GM12875 (cell line): ENCODE data around the gene YPEL3.

Source experiments
- H3K4me3 ChIP-seq: one replicate; pipeline ENCODE4 v1.5.1; 2011; ENCODE audit warnings: low read depth, low read length, control low read depth
- TF ChIP-seq, protein P1 (sequence below): IDR thresholded peaks from 2 replicates; pipeline ENCODE4 v1.5.1; 2011; ENCODE audit warnings: low read depth, mild to moderate bottlenecking, control low read depth, inconsistent platforms, low read length, moderate library complexity, borderline replicate concordance; ENCODE audit not compliant: insufficient read depth

YPEL3 gene

DNA sequence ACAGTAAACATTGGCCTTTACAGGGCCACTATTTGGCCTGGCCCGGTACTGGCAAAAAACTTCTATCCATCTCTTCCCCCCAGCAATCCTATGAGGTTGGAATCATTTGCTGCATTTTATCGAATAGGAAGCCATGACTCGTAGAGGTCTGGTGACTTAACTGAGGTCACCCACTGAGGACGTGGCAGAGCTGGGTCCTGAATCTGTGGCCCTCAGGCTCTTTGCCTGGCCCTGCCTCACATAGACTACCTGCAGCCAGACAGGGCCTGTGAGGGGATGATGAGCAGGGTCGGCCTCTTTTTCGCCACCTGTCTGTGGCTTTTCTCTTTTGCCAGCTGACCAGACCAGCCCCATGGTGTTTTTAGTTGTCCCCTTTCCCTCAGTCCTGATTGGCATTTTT, 18.4 kb downstream of the YPEL3 start:
- no peak overlapping the region for H3K4me3 ChIP-seq

DNA sequence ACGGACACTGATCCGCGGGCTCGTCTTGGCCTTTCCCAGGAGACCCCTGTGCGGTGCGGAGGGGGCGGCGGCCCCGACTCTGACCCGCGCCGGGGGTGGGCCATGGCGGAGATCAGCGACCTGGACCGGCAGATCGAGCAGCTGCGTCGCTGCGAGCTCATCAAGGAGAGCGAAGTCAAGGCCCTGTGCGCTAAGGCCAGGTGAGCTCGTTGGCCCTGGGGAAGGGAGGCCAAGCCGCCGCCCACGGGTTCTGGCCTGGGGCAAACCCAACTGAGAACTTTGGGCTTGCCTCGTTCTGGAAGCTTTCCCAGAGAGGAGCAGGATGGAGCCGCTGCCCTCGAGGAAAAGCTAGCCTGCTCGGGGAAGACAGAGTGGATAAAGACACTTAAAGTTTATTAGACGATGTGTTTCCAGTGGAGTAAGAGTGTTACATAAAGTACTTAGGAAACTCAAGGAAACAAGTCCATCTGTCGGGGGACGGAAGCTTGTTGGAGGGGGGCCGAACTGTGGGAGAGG, 19.7 kb downstream of the YPEL3 start:
- peak overlapping the region; percentile 73 for H3K4me3 ChIP-seq
- TF ChIP-seq, protein P1, sequence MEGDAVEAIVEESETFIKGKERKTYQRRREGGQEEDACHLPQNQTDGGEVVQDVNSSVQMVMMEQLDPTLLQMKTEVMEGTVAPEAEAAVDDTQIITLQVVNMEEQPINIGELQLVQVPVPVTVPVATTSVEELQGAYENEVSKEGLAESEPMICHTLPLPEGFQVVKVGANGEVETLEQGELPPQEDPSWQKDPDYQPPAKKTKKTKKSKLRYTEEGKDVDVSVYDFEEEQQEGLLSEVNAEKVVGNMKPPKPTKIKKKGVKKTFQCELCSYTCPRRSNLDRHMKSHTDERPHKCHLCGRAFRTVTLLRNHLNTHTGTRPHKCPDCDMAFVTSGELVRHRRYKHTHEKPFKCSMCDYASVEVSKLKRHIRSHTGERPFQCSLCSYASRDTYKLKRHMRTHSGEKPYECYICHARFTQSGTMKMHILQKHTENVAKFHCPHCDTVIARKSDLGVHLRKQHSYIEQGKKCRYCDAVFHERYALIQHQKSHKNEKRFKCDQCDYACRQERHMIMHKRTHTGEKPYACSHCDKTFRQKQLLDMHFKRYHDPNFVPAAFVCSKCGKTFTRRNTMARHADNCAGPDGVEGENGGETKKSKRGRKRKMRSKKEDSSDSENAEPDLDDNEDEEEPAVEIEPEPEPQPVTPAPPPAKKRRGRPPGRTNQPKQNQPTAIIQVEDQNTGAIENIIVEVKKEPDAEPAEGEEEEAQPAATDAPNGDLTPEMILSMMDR: no peak

More for the DNA sequence above, 18.4 kb downstream of the YPEL3 start:
- TF ChIP-seq, protein P1: no peak

DNA sequence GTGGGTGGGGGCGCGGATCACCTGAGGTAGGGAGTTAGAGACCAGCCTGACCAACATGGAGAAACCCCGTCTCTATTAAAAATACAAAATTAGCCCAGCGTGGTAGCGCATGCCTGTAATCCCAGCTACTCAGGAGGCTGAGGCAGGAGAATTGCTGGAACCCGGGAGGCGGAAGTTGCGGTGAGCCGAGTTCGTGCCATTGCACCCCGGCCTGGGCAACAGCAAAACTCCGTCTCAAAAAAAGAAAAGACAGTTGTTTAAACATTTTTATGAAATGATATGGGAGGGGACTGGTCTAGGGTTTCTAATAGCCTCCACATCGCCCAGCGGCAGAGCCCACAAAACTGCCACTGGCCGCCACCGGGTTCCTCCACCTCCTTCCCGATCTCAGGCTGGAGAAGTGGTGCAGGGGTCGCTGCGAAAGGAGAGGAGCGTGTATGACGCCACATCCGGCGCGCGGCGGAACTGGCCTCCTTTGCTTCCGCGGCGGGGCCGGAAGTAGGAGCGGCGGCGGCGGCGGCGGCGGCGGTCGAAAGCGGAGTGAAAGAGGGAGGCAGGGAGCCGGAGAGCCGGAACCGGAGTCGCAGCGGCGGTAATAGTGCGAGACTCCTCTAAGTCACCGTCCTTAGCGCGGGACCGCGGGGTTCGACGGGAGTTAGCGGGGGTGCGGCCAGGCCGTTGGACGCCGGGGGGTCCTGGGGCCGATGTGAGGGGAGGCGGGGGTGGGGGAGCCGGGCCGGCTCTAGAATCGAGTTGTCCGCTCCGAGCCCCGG, 20.3 kb downstream of the YPEL3 start, which contains the start of gene PPP4C:
Gene PPP4C, plus strand, starts transcription at position 492 of the 773 bp plus-strand sequence. CDS start 384 bp downstream, outside the sequence.
- peak within 1 kb of the TSS; percentile 73 for H3K4me3 ChIP-seq
- TF ChIP-seq, protein P1: no peak

DNA sequence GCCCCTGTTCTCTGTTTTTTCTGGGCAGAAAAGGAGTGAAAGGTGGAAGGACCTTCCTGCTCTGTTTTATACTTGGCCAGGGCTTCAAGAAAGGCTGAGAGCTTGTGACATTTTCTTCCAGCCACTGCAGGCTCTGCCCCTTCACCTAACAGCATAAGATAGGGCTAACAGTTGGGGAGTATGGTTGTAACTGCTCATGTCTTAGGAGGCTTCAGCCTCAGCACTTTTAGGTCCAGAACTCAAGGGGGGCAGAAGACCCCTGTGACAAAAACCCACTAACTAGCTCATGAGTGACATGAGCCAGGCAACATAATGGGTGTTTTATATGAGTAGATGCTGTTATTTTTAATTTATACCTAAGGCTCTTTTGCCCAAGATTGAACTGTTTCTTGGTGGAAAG, 25.5 kb downstream of the YPEL3 start:
- TF ChIP-seq, protein P1: no peak
- H3K4me3 ChIP-seq: no peak overlapping the region

DNA sequence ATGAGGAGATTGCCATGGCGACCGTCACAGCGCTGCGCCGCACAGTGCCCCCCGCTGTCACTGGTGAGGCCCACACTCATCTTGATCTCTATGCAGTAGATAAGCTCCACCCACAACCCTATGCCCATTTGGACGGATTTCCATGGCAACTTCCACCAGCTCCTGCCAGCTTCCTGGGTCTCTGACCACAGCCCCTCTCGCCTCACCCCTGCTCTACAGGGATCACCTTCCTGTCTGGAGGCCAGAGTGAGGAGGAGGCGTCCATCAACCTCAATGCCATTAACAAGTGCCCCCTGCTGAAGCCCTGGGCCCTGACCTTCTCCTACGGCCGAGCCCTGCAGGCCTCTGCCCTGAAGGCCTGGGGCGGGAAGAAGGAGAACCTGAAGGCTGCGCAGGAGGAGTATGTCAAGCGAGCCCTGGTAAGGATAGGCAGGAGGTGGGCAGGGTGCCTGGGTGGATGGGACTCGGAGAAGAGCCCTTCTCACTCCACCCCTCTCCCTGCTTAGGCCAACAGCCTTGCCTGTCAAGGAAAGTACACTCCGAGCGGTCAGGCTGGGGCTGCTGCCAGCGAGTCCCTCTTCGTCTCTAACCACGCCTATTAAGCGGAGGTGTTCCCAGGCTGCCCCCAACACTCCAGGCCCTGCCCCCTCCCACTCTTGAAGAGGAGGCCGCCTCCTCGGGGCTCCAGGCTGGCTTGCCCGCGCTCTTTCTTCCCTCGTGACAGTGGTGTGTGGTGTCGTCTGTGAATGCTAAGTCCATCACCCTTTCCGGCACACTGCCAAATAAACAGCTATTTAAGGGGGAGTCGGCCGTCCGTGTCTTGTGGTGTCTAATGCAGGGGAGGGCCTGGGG, 26.2 kb downstream of the YPEL3 start:
- TF ChIP-seq, protein P1: no peak
- H3K4me3 ChIP-seq: no peak overlapping the region

DNA sequence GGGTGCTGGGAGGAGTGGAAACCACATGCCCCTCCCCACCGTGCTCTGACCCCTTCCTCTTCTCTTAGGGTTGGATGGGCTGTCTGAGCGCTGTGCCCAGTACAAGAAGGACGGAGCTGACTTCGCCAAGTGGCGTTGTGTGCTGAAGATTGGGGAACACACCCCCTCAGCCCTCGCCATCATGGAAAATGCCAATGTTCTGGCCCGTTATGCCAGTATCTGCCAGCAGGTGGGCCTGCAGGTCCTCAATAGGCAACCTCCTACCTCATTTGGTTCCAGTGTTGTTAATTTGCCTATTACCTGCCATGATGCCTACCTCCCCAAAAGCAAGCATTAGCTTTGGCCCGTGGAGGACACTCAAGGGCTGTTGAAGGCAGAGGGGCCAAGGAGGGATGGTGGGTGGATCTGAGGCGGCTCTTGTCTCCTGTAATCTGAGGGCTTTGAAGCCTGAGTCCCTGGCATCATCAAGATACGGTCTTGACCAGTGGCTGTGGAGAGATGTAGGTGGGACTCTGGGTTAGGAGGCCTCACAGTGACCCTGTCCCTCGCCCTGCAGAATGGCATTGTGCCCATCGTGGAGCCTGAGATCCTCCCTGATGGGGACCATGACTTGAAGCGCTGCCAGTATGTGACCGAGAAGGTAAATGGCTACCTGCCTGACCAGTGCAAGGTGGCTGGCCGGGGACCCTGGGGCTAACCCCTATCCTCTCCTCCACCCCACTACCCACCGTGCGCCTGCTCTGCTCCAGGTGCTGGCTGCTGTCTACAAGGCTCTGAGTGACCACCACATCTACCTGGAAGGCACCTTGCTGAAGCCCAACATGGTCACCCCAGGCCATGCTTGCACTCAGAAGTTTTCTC, 27.0 kb downstream of the YPEL3 start:
- no peak overlapping the region for H3K4me3 ChIP-seq
- TF ChIP-seq, protein P1: peak; percentile 52; the same call in 1 of the 2 replicates
